Tibial artery (tissue), 4 donors: Measurements from ENCODE around the gene MC1R.
"Not testable (repeated sequence)": the region's sequence is repeated elsewhere in the genome, so short reads cannot be mapped to it uniquely, and the experiment has no call there.

Experiments used
- DNase-seq, 2 donors: peaks; one replicate each; pipeline ENCODE4 v3.0.0-alpha.2; 2019
- H3K27ac ChIP-seq, 2 donors: fragments of 200-600 bp; sonication (generic) in 1 of 2; 1 replicate in 1 of 2; 2 replicates in 1 of 2; pipeline ENCODE4 v1.5.1; 2018 to 2019; ENCODE audit warnings: mild to moderate bottlenecking in 1 of 2
- H3K27me3 ChIP-seq, 2 donors: fragments of 200-600 bp; sonication (generic) in 1 of 2; one replicate each; pipeline versions ENCODE4 v1.5.1 to v1.6.0; 2016 to 2019
- H3K36me3 ChIP-seq, 3 donors: fragments of 200-600 bp; sonication (generic) in 2 of 3; one replicate each; pipeline ENCODE4 v1.5.1; 2016 to 2019; ENCODE audit warnings: mild to moderate bottlenecking in 2 of 3
- H3K4me1 ChIP-seq, 4 donors: fragments of 200-600 bp; sonication (generic) in 2 of 4; 1 replicate in 3 of 4; 2 replicates in 1 of 4; pipeline ENCODE4 v1.5.1; 2016 to 2019
- H3K4me3 ChIP-seq, 2 donors: fragments of 200-600 bp; sonication (generic) in 1 of 2; 1 replicate in 1 of 2; 2 replicates in 1 of 2; pipeline ENCODE4 v1.5.1; 2018 to 2019; ENCODE audit warnings: mild to moderate bottlenecking in 2 of 2
- H3K9me3 ChIP-seq, 3 donors: fragments of 200-600 bp; sonication (generic) in 1 of 3; one replicate each; pipeline ENCODE4 v1.5.1; 2016 to 2019
- CTCF ChIP-seq, 2 experiments: fragments of 200-600 bp in 1 of 2; fragments of 450-650 bp in 1 of 2; IDR thresholded peaks; one replicate each; pipeline ENCODE4 v1.5.1; 2017 to 2019; ENCODE audit warnings: antibody characterized with exemption in 2 of 2, mild to moderate bottlenecking in 1 of 2, moderate library complexity in 1 of 2
- intact Hi-C: fragments of 100-400 bp; cut with DNase I; formaldehyde crosslinking; loops from one replicate; pipeline ENCODE4 v1.15.0; 2023; ENCODE audit warnings: low total_unique reads

The MC1R gene

GRCh38 chr16:89964201-89964600, 45.5 kb downstream of the MC1R start:
- TF ChIP-seq CTCF (IDR thresholded peaks at IDR 0.05), result no peak
- H3K4me3 ChIP-seq, result no peak overlapping the region
- peaks cover 0 to 77% (median 23%) of the 10 kb centered on the region in 3 donors for H3K36me3 ChIP-seq
- H3K27me3 ChIP-seq, result no peaks in the 10 kb centered on the region
- no peaks in the 10 kb centered on the region for H3K9me3 ChIP-seq
- DNase-seq, result no peak
- intact Hi-C loops, result no loop called here
- H3K27ac ChIP-seq, result no peak overlapping the region
- no peaks in the 10 kb centered on the region for H3K4me1 ChIP-seq

DNA sequence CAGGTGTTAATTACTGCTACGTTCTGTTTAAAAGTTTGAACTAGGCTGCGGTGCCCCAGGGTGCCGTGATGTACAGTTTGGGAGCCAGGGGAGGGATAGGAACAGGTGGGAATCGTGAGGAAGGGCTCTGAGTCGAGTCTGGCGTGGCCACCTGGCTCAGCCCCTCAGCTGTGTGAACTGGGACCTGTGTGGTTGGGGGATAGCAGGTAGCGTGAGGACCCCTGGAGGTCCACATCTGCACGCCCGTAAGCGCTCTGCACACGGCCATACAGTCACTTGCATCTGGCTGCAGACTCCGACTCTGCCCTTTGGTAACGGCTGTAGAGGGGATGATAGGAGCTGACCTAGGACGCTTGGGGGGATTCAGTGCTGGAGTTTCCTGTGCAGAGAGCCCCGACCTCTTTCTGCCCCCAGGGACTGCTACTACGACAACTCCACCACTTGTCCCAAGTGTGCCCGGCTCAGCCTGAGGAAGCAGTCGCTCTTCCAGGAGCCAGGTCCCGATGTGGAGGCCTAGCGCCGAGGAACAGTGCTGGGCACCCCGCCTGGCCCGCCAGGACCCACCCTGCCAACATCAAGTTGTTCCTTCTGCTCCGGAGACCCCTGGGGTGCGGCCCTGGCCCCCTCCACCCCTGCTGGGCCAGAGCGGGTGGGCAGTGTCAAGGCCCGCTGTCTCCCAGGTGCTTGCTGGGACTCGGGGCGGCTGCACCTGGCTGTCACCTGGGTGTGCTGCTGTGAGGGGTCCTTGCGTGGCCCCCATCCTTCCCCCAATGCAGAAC, 47.0 kb downstream of the MC1R start:
- DNase-seq, result no peak
- Histone ChIP-seq H3K4me3 (no peak overlapping the region), H3K36me3 (peaks cover 0 to 62% (median 21%) of the 10 kb centered on the region in 3 donors), H3K4me1 (peaks cover 0 to 3% (median under 1%) of the 10 kb centered on the region in 4 donors), H3K27me3 (no peaks in the 10 kb centered on the region), H3K9me3 (no peaks in the 10 kb centered on the region), H3K27ac (no peak overlapping the region)
- TF ChIP-seq CTCF (IDR thresholded peaks at IDR 0.05), result no peak
- intact Hi-C loops, result no loop called here

DNA sequence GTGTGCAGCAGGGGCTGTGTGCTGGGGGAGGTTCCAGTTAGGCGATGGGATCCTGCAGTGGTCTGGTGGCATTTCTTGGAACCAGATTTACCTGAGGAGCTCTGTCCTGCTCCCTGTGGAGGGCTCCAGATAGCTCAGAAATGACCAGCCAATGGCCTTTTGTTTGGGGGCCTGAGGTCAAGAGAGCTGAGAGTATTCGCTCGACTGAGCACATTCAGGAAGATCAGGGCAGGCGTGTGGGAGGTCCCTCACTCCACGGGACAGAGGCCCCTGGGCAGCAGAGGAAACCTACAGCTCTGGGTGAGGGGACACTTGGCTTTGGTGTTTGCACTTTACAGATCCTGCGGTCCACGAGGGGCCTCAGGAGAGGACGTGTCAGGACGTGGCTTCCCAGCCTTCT, 48.1 kb downstream of the MC1R start:
- Histone ChIP-seq H3K4me3 (no peak overlapping the region), H3K27ac (no peak overlapping the region), H3K9me3 (no peaks in the 10 kb centered on the region), H3K36me3 (peaks cover 0 to 51% (median 10%) of the 10 kb centered on the region in 3 donors), H3K27me3 (no peaks in the 10 kb centered on the region), H3K4me1 (peaks cover 0 to 14% (median 7%) of the 10 kb centered on the region in 4 donors)
- TF ChIP-seq CTCF (IDR thresholded peaks at IDR 0.05), result no peak
- no peak for DNase-seq
- intact Hi-C loops, result no loop called here

- H3K4me3 ChIP-seq, intact Hi-C loops, H3K27ac ChIP-seq, H3K9me3 ChIP-seq, DNase-seq, H3K27me3 ChIP-seq: not testable (repeated sequence)
- Histone ChIP-seq H3K36me3 (peaks cover 0 to 44% (median 7%) of the 10 kb centered on the region in 3 donors), H3K4me1 (peaks cover 0 to 18% (median 10%) of the 10 kb centered on the region in 4 donors)
Measured at GRCh38 chr16:89967436-89967835, 48.8 kb downstream of the MC1R start.

DNA sequence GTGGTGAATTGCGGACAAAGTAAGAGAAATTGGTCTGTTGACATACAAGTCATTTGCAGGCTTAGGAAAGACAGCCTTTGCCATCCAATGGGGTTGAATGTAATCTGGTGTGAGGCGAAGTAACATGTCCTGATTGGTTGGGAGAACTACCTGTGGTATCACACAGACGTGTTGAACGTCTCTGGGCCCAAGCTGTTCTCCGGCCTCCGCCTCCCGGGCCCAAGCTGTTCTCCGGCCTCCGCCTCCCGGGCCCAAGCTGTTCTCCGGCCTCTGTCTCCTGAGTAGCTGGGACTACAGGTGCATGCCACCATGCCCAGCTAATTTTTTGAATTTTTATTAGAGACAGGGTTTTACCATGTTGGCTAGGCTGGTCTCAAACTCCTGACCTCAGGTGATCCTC, 49.4 kb downstream of the MC1R start:
- H3K4me3 ChIP-seq, DNase-seq, H3K9me3 ChIP-seq, H3K27ac ChIP-seq, H3K27me3 ChIP-seq, intact Hi-C loops: not testable (repeated sequence)
- Histone ChIP-seq H3K36me3 (peaks cover 0 to 39% (median 7%) of the 10 kb centered on the region in 3 donors), H3K4me1 (peaks cover 0 to 19% (median 11%) of the 10 kb centered on the region in 4 donors)

- peaks cover 0 to 23% (median 0%) of the 10 kb centered on the region in 3 donors for H3K36me3 ChIP-seq
- no peaks in the 10 kb centered on the region for H3K27me3 ChIP-seq
- TF ChIP-seq CTCF (IDR thresholded peaks at IDR 0.05), result no peak
- H3K4me1 ChIP-seq, result peaks cover 0 to 31% (median 23%) of the 10 kb centered on the region in 4 donors
- no peaks in the 10 kb centered on the region for H3K9me3 ChIP-seq
- DNase-seq, result no peak
- no peak overlapping the region for H3K27ac ChIP-seq
- H3K4me3 ChIP-seq, result no peak overlapping the region
- intact Hi-C loops, result no loop called here
Measured at GRCh38 chr16:89969741-89970410, 51.2 kb downstream of the MC1R start.
